Sigmoid colon (tissue), 6 donors: Measurements from ENCODE around the gene LOC128125822.

Experiments
- DNase-seq: peaks from one replicate; pipeline ENCODE4 v3.0.0-alpha.2; 2019
- H3K27ac ChIP-seq, 4 donors: fragments of 200-600 bp; sonication (generic); one replicate each; pipeline ENCODE4 v1.5.1; 2016 to 2019; ENCODE audit warnings: mild to moderate bottlenecking in 1 of 4
- H3K27me3 ChIP-seq, 3 donors: fragments of 200-600 bp; sonication (generic); one replicate each; pipeline ENCODE4 v1.5.1; 2019; ENCODE audit warnings: mild to moderate bottlenecking in 1 of 3
- H3K36me3 ChIP-seq, 4 donors: fragments of 200-600 bp; sonication (generic); one replicate each; pipeline ENCODE4 v1.5.1; 2016 to 2019
- H3K4me1 ChIP-seq, 4 donors: fragments of 200-600 bp; sonication (generic); one replicate each; pipeline ENCODE4 v1.5.1; 2017 to 2019
- H3K4me3 ChIP-seq, 4 donors: fragments of 200-600 bp; sonication (generic); one replicate each; pipeline ENCODE4 v1.5.1; 2017 to 2019; ENCODE audit warnings: mild to moderate bottlenecking in 2 of 4, moderate library complexity in 1 of 4
- H3K9me3 ChIP-seq, 4 donors: fragments of 200-600 bp in 3 of 4; sonication (generic) in 3 of 4; one replicate each; pipeline versions ENCODE4 v1.5.1 to v1.6.1; 2013 to 2019
- CTCF ChIP-seq, 4 experiments: fragments of 450-650 bp in 3 of 4; fragments of 200-600 bp in 1 of 4; IDR thresholded peaks; one replicate each; pipeline ENCODE4 v1.5.1; 2016 to 2019; ENCODE audit warnings: antibody characterized with exemption in 4 of 4, mild to moderate bottlenecking in 3 of 4, moderate library complexity in 2 of 4
- EP300 ChIP-seq, 4 donors: sonication (generic); formaldehyde crosslinking; IDR thresholded peaks; one replicate each; pipeline ENCODE4 v1.6.1; 2017; ENCODE audit warnings: antibody characterized with exemption in 4 of 4
- POLR2A ChIP-seq, 2 donors: fragments of 450-650 bp; IDR thresholded peaks; one replicate each; pipeline ENCODE4 v1.6.1; 2016; ENCODE audit warnings: antibody characterized with exemption in 2 of 2, mild to moderate bottlenecking in 2 of 2, moderate library complexity in 2 of 2
- POLR2AphosphoS5 ChIP-seq, 4 donors: sonication (generic); formaldehyde crosslinking; IDR thresholded peaks; one replicate each; pipeline ENCODE4 v1.6.1; 2017; ENCODE audit warnings: antibody characterized with exemption in 4 of 4
- WGBS, 2 donors: extraction: QIAGEN DNeasy Blood & Tissue Kit; methylation state at CpG; one replicate each; pipeline ENCODE4 v1.1.7; 2013; 5-methylcytosine and 5-hydroxymethylcytosine counted together
- intact Hi-C: fragments of 100-400 bp; cut with DNase I; formaldehyde crosslinking; loops from one replicate; pipeline ENCODE4 v1.15.1; 2023
- donor health status: healthy with polysubstance abuse.
- donor health status: healthy.

LOC128125822 gene

GRCh38 chr6:63592886-63593285 is 20.6 kb downstream of the LOC128125822 start:
- intact Hi-C loops: no loop called here
- no peak for DNase-seq
- Histone ChIP-seq H3K27me3 (no peaks in the 10 kb centered on the region), H3K27ac (no peak overlapping the region), H3K4me3 (no peak overlapping the region), H3K4me1 (peaks cover 0 to 2% (median 1%) of the 10 kb centered on the region in 4 donors), H3K36me3 (no peaks in the 10 kb centered on the region), H3K9me3 (no peaks in the 10 kb centered on the region)
- TF ChIP-seq CTCF (IDR thresholded peaks at IDR 0.05): no peak
- TF ChIP-seq POLR2A (IDR thresholded peaks at IDR 0.05): no peak
- no peak for TF ChIP-seq POLR2AphosphoS5 (IDR thresholded peaks at IDR 0.05)
- TF ChIP-seq EP300 (IDR thresholded peaks at IDR 0.05): no peak
- WGBS, 2 donors: 96% methylated on average over 7 of the region's 7 CpGs

- WGBS, 2 donors: 37 to 50% methylated on average over 6 of the region's 6 CpGs
- Histone ChIP-seq H3K4me3 (peak overlapping the region in 3 of 4 donors; percentile 27 to 47 (median 36)), H3K9me3 (no peaks in the 10 kb centered on the region), H3K36me3 (no peaks in the 10 kb centered on the region), H3K4me1 (peaks cover 0 to 7% (median 5%) of the 10 kb centered on the region in 4 donors), H3K27ac (no peak overlapping the region), H3K27me3 (no peaks in the 10 kb centered on the region)
- DNase-seq: no peak
- TF ChIP-seq POLR2AphosphoS5 (IDR thresholded peaks at IDR 0.05): no peak
- intact Hi-C loops: loop anchor here (1.0 kb wide), 2 partner anchors 39 to 167 kb away; no protein-coding TSS in a partner anchor
Observed at GRCh38 chr6:63597141-63598048, 25.1 kb downstream of the LOC128125822 start.

GRCh38 chr6:63598049-63599036 is 26.1 kb downstream of the LOC128125822 start:
- Histone ChIP-seq H3K36me3 (no peaks in the 10 kb centered on the region), H3K9me3 (no peaks in the 10 kb centered on the region), H3K27ac (peak overlapping the region in 1 of 4 donors; percentile 10), H3K4me1 (peaks cover 0 to 7% (median 5%) of the 10 kb centered on the region in 4 donors), H3K27me3 (no peaks in the 10 kb centered on the region), H3K4me3 (peak overlapping the region; percentile 27 to 47 (median 40))
- intact Hi-C loops: loop anchor here (1.0 kb wide), 2 partner anchors 38 to 166 kb away; no protein-coding TSS in a partner anchor
- TF ChIP-seq CTCF (IDR thresholded peaks at IDR 0.05) (peak; percentile 82 to 88 (median 84)), POLR2A (IDR thresholded peaks at IDR 0.05) (no peak)
- WGBS, 2 donors: 2 to 5% methylated on average over 23 of the region's 23 CpGs
- DNase-seq: peak; percentile 80

- Histone ChIP-seq H3K4me3 (no peak overlapping the region), H3K9me3 (no peaks in the 10 kb centered on the region), H3K27me3 (no peaks in the 10 kb centered on the region), H3K36me3 (no peaks in the 10 kb centered on the region), H3K27ac (no peak overlapping the region), H3K4me1 (peaks cover 0 to 7% (median 5%) of the 10 kb centered on the region in 4 donors)
- intact Hi-C loops: no loop called here
- TF ChIP-seq POLR2AphosphoS5 (IDR thresholded peaks at IDR 0.05) (no peak), POLR2A (IDR thresholded peaks at IDR 0.05) (no peak), EP300 (IDR thresholded peaks at IDR 0.05) (no peak), CTCF (IDR thresholded peaks at IDR 0.05) (no peak)
- 90 to 91% methylated on average over 7 of the region's 7 CpGs for WGBS, 2 donors
- DNase-seq: no peak
Observed at GRCh38 chr6:63599243-63599642, 27.0 kb downstream of the LOC128125822 start.
